A673 (cell line): Measurements from ENCODE around the gene CPE.

Source experiments
- EZH2 ChIP-seq: fragments of 200-600 bp; sonication (generic); IDR thresholded peaks from 2 replicates; pipeline ENCODE4 v1.6.1; 2017; ENCODE audit warnings: borderline replicate concordance, low read depth, mild to moderate bottlenecking, mixed read lengths, antibody characterized with exemption, low read length; ENCODE audit not compliant: poor library complexity, severe bottlenecking
- TF ChIP-seq, protein P1 (sequence below): fragments of 300-800, 200-600 bp; sonication (generic); conservative IDR thresholded peaks from 2 replicates; pipeline ENCODE4 v1.5.1; 2017; ENCODE audit warnings: low read depth, mild to moderate bottlenecking, antibody characterized with exemption, low read length, moderate library complexity, mixed read lengths

DNA sequence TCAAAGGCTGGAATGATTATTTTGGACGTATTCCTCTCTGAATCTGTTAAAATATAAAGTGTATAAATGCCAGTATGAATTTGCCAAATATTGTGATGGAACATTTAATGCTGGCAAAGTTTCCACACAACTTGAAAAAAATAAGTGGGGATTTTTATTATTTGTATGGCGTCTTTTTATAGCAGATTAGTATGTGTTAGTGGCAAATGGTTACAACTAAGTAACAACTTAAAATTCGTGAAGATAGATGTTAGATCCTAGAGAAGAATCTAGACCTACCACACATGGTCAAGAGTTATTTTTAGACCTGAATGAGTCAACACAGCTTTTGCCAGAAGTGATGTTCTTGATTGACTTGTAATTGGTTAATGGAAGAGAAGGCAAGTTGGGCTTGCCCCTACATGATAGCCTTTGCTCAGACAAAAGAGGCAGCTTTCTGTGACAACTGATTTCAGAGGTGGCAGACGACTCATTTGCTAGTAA is 4.8 kb downstream of the CPE start:
- TF ChIP-seq EZH2 = no peak
- TF ChIP-seq, protein P1, sequence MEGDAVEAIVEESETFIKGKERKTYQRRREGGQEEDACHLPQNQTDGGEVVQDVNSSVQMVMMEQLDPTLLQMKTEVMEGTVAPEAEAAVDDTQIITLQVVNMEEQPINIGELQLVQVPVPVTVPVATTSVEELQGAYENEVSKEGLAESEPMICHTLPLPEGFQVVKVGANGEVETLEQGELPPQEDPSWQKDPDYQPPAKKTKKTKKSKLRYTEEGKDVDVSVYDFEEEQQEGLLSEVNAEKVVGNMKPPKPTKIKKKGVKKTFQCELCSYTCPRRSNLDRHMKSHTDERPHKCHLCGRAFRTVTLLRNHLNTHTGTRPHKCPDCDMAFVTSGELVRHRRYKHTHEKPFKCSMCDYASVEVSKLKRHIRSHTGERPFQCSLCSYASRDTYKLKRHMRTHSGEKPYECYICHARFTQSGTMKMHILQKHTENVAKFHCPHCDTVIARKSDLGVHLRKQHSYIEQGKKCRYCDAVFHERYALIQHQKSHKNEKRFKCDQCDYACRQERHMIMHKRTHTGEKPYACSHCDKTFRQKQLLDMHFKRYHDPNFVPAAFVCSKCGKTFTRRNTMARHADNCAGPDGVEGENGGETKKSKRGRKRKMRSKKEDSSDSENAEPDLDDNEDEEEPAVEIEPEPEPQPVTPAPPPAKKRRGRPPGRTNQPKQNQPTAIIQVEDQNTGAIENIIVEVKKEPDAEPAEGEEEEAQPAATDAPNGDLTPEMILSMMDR = no peak
